ENCODE data around the gene PARP3. TPM values are rescaled to one million over a fixed set of nuclear protein-coding genes. Genes with fewer than 3 reads are reported as not detected.

PARP3 gene
- total RNA-seq, 4 donors from 2014 or later, result 5.1 to 22.4 (median 11.4) TPM

- TF ChIP-seq POLR2A (IDR thresholded peaks at IDR 0.05) (no peak), CTCF (IDR thresholded peaks at IDR 0.05) (no peak)
- H3K9me3 ChIP-seq, result no peaks in the 10 kb centered on the region
- peak overlapping the region; percentile 89 to 94 for H3K27ac ChIP-seq
- intact Hi-C loops (cut with DNase I; ENCODE audit: low total_unique reads), result no loop called here
- H3K27me3 ChIP-seq, result no peaks in the 10 kb centered on the region
- peaks cover 0 to 15% of the 10 kb centered on the region in 2 donors for H3K4me1 ChIP-seq
- H3K4me3 ChIP-seq, result peak overlapping the region; percentile 46 to 80
- no peaks in the 10 kb centered on the region for H3K36me3 ChIP-seq
- no peak for DNase-seq
Observed at GRCh38 chr3:51966486-51966885, 24.3 kb downstream of the PARP3 start.

GRCh38 chr3:51966922-51967383 is 24.8 kb downstream of the PARP3 start:
- intact Hi-C loops (cut with DNase I; ENCODE audit: low total_unique reads), result no loop called here
- H3K9me3 ChIP-seq, result no peaks in the 10 kb centered on the region
- DNase-seq, result no peak
- TF ChIP-seq POLR2A (IDR thresholded peaks at IDR 0.05), result no peak
- TF ChIP-seq CTCF (IDR thresholded peaks at IDR 0.05), result no peak
- H3K4me3 ChIP-seq, result peak overlapping the region; percentile 46 to 80
- no peaks in the 10 kb centered on the region for H3K27me3 ChIP-seq
- peaks cover 0 to 15% of the 10 kb centered on the region in 2 donors for H3K4me1 ChIP-seq
- H3K36me3 ChIP-seq, result no peaks in the 10 kb centered on the region
- peak overlapping the region; percentile 89 to 94 for H3K27ac ChIP-seq

- peak; percentile 74 to 76 for DNase-seq
- Histone ChIP-seq H3K4me3 (peak within 1 kb of the TSS; percentile 46 to 80), H3K27me3 (no peaks in the 10 kb centered on the region), H3K9me3 (no peaks in the 10 kb centered on the region), H3K36me3 (no peaks in the 10 kb centered on the region), H3K4me1 (peaks cover 0 to 15% of the 10 kb centered on the region in 2 donors), H3K27ac (peak within 1 kb of the TSS; percentile 89 to 94)
- TF ChIP-seq CTCF (IDR thresholded peaks at IDR 0.05), result no peak
- TF ChIP-seq POLR2A (IDR thresholded peaks at IDR 0.05), result peak; percentile 30 to 92
- intact Hi-C loops (cut with DNase I; ENCODE audit: low total_unique reads), result no loop called here
Observed at GRCh38 chr3:51967384-51968169, 25.4 kb downstream of the PARP3 start, which contains the start of gene PCBP4. Gene PCBP4, minus strand, starts transcription at chr3:51967454. Its CDS starts 6,214 bp downstream, at chr3:51961240.

GRCh38 chr3:51968170-51968775 is 26.1 kb downstream of the PARP3 start:
- DNase-seq, result peak in 1 of 2 donors; percentile 48
- Histone ChIP-seq H3K4me3 (peak overlapping the region; percentile 46 to 80), H3K36me3 (no peaks in the 10 kb centered on the region), H3K27me3 (no peaks in the 10 kb centered on the region), H3K27ac (peak overlapping the region; percentile 89 to 94), H3K9me3 (no peaks in the 10 kb centered on the region), H3K4me1 (peaks cover 0 to 15% of the 10 kb centered on the region in 2 donors)
- intact Hi-C loops (cut with DNase I; ENCODE audit: low total_unique reads), result no loop called here
- no peak for TF ChIP-seq CTCF (IDR thresholded peaks at IDR 0.05)
- TF ChIP-seq POLR2A (IDR thresholded peaks at IDR 0.05), result no peak

Data from uterus (tissue), 4 donors.